HCT116 (cell line): ENCODE measurements around the gene CLPTM1L. TPM values are rescaled to one million over a fixed set of nuclear protein-coding genes. Genes with fewer than 3 reads are reported as not detected.

Experiments
- ATAC-seq: fragments of 200-7000 bp; cut with Tn5 transposase; 2 replicates; pipeline ENCODE4 v1.9.1; 2020; ENCODE audit warnings: mild to moderate bottlenecking, moderate library complexity
- BruUV-seq: library from RNA; stranded (reverse); fragments of 400-500 nt; replicated peaks from 2 replicates; lab custom pipeline; 2021; lab: Mats Ljungman, UMichigan
- CTCF ChIA-PET: fragments of 300-600 bp; sonication (Branson Sonifier 250); formaldehyde crosslinking; loops from one replicate; lab custom pipeline; 2021; ENCODE audit warnings: antibody characterized with exemption; lab: Charles Lee
- POLR2A ChIA-PET: fragments of 300-600, 350-600 bp; sonication (Branson Sonifier 250); formaldehyde crosslinking; loops from one replicate; lab custom pipeline; 2021; ENCODE audit warnings: antibody characterized with exemption; lab: Charles Lee
- RAD21 ChIA-PET, 2 experiments: fragments of 300-600 bp; sonication (Branson Sonifier 250); formaldehyde crosslinking; loops; one replicate each; lab custom pipeline; 2023; ENCODE audit warnings: low total read pairs in 2 of 2; ENCODE audit not compliant: uncharacterized antibody in 2 of 2, unreplicated experiment in 2 of 2, low non-redundant PET in 1 of 2; lab: Charles Lee
- DNase-seq: peaks from one replicate; pipeline ENCODE4 v3.0.0-alpha.2; 2010; ENCODE audit warnings: low read depth, low spot score
- H2AFZ ChIP-seq: fragments of 200-600 bp; shearing (Covaris generic), sonication (generic); 2 replicates; pipeline ENCODE4 v1.6.1; 2017; ENCODE audit warnings: low read depth, mixed run types, mixed read lengths, antibody characterized with exemption, low read length; ENCODE audit not compliant: poor library complexity, severe bottlenecking
- H3K27ac ChIP-seq: 2 replicates; pipeline ENCODE4 v1.5.1; 2012; ENCODE audit warnings: low read depth, low read length
- H3K27me3 ChIP-seq: fragments of 200-600 bp; sonication (generic); 2 replicates; pipeline ENCODE4 v1.6.1; 2016; ENCODE audit warnings: mixed run types, low read length, mixed read lengths; ENCODE audit not compliant: insufficient read depth
- H3K36me3 ChIP-seq, 2 experiments: fragments of 200-500 bp in 1 of 2; fragments of 200-600 bp in 1 of 2; sonication (Bioruptor generic) in 1 of 2; sonication (generic) in 1 of 2; 2 replicates each; pipeline versions ENCODE4 v1.5.1 to v1.6.1; 2014 to 2016; ENCODE audit warnings: low read length in 2 of 2, inconsistent platforms in 1 of 2, mixed read lengths in 1 of 2, mixed run types in 1 of 2; ENCODE audit not compliant: insufficient read depth in 2 of 2, control insufficient read depth in 1 of 2
- H3K4me1 ChIP-seq, 2 experiments: fragments of 200-600 bp in 1 of 2; sonication (generic) in 1 of 2; 2 replicates each; pipeline versions ENCODE4 v1.5.1 to v1.6.1; 2012 to 2017; ENCODE audit warnings: low read length in 2 of 2, inconsistent platforms in 1 of 2, mild to moderate bottlenecking in 1 of 2, mixed read lengths in 1 of 2, mixed run types in 1 of 2, moderate library complexity in 1 of 2; ENCODE audit not compliant: insufficient read depth in 2 of 2, control insufficient read depth in 1 of 2
- H3K4me2 ChIP-seq: fragments of 200-600 bp; sonication (generic); 2 replicates; pipeline ENCODE4 v1.6.1; 2017; ENCODE audit warnings: mixed run types, low read length, mixed read lengths
- H3K4me3 ChIP-seq, 2 experiments: fragments of 200-600 bp in 1 of 2; sonication (generic) in 1 of 2; replicated peaks in 1 of 2; 2 replicates each; pipeline ENCODE4 v1.5.1; 2011 to 2016; ENCODE audit warnings: low read length in 2 of 2, control low read depth in 1 of 2, low read depth in 1 of 2, mild to moderate bottlenecking in 1 of 2, mixed read lengths in 1 of 2, mixed run types in 1 of 2
- H3K79me2 ChIP-seq: fragments of 200-600 bp; sonication (generic); 2 replicates; pipeline ENCODE4 v1.6.1; 2017; ENCODE audit warnings: mild to moderate bottlenecking, mixed run types, low read length, moderate library complexity, mixed read lengths; ENCODE audit not compliant: insufficient read depth
- H3K9ac ChIP-seq: fragments of 200-600 bp; sonication (generic); 2 replicates; pipeline ENCODE4 v1.6.1; 2016; ENCODE audit warnings: low read length, mixed read lengths
- H3K9me2 ChIP-seq: fragments of 200-600 bp; sonication (generic), shearing (Covaris generic); 2 replicates; pipeline ENCODE4 v1.6.1; 2017; ENCODE audit warnings: mixed run types, mild to moderate bottlenecking, moderate library complexity; ENCODE audit not compliant: insufficient read depth
- H3K9me3 ChIP-seq, 2 experiments: fragments of 200-500 bp in 1 of 2; fragments of 200-600 bp in 1 of 2; sonication (Bioruptor generic) in 1 of 2; sonication (generic) in 1 of 2; 2 replicates each; pipeline ENCODE4 v1.6.1; 2014 to 2017; ENCODE audit warnings: low read length in 2 of 2, mixed read lengths in 2 of 2, inconsistent platforms in 1 of 2, low read depth in 1 of 2, mild to moderate bottlenecking in 1 of 2, mixed run types in 1 of 2, moderate library complexity in 1 of 2; ENCODE audit not compliant: control insufficient read depth in 1 of 2, insufficient read depth in 1 of 2
- H4K20me1 ChIP-seq: fragments of 200-600 bp; sonication (generic), shearing (Covaris generic); 2 replicates; pipeline ENCODE4 v1.6.1; 2017; ENCODE audit warnings: mixed run types, mild to moderate bottlenecking, moderate library complexity; ENCODE audit not compliant: insufficient read depth
- CBX3 ChIP-seq: IDR thresholded peaks from 2 replicates; pipeline ENCODE4 v1.6.1; 2012; ENCODE audit warnings: low read depth
- EGR1 ChIP-seq: IDR thresholded peaks from 2 replicates; pipeline ENCODE4 v1.6.1; 2012; ENCODE audit warnings: low read depth
- ELF1 ChIP-seq: IDR thresholded peaks from 2 replicates; pipeline ENCODE4 v1.6.1; 2012; ENCODE audit warnings: low read depth, borderline replicate concordance
- EZH2phosphoT487 ChIP-seq: fragments of 200-600 bp; IDR thresholded peaks from 2 replicates; pipeline ENCODE4 v1.6.1; 2018; ENCODE audit warnings: antibody characterized with exemption, borderline replicate concordance
- JUND ChIP-seq: IDR thresholded peaks from 2 replicates; pipeline ENCODE4 v1.6.1; 2012
- POLR2A ChIP-seq: IDR thresholded peaks from 2 replicates; pipeline ENCODE4 v1.7.0; 2011; ENCODE audit warnings: borderline replicate concordance; ENCODE audit not compliant: insufficient read depth, insufficient read length; ENCODE audit errors: extremely low read depth
- POLR2AphosphoS5 ChIP-seq: IDR thresholded peaks from 2 replicates; pipeline ENCODE4 v1.6.1; 2011; ENCODE audit warnings: mild to moderate bottlenecking, low read depth, low read length, moderate library complexity
- ZFX ChIP-seq: fragments of 450-650 bp; IDR thresholded peaks from 2 replicates; pipeline ENCODE4 v1.6.1; 2017
- ZNF274 ChIP-seq: fragments of 200-500 bp; sonication (Bioruptor generic); IDR thresholded peaks from 2 replicates; pipeline ENCODE4 v1.6.1; 2014; ENCODE audit warnings: mild to moderate bottlenecking, low read depth, low read length, inconsistent platforms
- intact Hi-C: fragments of 100-400 bp; cut with micrococcal nuclease; formaldehyde crosslinking; loops from 2 replicates; pipeline ENCODE4 v1.10.0; 2022
- total RNA-seq: library from RNA; stranded (reverse); gene quantifications from one replicate; pipeline ENCODE4 v1.2.1, GENCODE V29; 2021; ENCODE audit not compliant: unreplicated experiment
- TF ChIP-seq, protein P1 (sequence below), 3 experiments: fragments of 200-600 bp in 1 of 3; sonication (generic) in 1 of 3; IDR thresholded peaks in 2 of 3; conservative IDR thresholded peaks in 1 of 3; 2 replicates each; pipeline ENCODE4 v1.5.1; 2012 to 2017; ENCODE audit warnings: low read depth in 2 of 3, low read length in 2 of 3, antibody characterized with exemption in 1 of 3, borderline replicate concordance in 1 of 3, control low read depth in 1 of 3, mild to moderate bottlenecking in 1 of 3, mixed read lengths in 1 of 3, mixed run types in 1 of 3, moderate library complexity in 1 of 3; ENCODE audit not compliant: insufficient read depth in 1 of 3
- TF ChIP-seq, protein P2 (sequence below): IDR thresholded peaks from 2 replicates; pipeline ENCODE4 v1.6.1; 2012; ENCODE audit warnings: low read depth

CLPTM1L gene
- total RNA-seq, 1 experiment from 2014 or later: 98.4 TPM

DNA sequence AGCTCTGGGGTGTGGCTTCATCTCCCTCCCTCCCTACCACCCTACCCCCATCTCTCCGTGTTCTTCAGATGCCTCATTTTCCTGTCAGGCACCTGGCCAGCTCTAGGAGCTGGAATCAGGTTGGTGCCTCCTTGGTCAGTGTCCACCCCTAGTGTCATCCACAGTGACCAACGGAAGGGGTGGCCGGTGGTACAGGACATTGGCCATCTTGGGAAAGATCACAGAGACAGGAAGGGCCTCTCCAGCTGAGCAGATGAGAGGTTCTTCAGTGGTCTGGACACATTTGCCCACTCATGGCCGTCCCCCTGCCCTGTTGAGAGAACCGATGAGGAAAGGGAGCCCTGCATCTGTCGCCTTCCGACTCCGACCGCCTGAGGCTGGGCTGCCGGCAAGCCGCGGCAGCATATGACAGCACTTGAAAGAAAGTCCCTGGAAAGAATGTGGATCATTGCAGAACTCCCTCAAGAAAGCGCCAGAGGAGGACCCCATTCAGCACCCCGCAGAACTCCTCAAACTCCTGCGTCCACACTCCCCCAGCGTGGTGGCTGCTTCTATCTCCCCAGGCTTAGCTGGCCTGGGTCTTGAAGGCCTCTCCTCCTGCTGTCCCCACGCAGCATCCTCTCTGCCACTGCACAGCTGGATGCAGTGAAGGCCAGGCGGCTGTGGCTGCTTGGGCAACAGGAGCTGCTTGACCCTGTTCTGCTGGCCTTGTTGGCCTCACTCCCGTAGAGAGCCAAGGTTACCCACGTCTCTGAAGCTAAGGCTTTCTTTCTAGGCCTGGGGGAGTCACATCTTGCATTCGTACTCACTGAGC, 1.9 kb upstream of the CLPTM1L start:
- H3K9me2 ChIP-seq: no peaks in the 10 kb centered on the region

More for the DNA sequence above, 1.9 kb upstream of the CLPTM1L start:
- Histone ChIP-seq H3K4me1 (peaks cover 13 to 22% of the 10 kb centered on the region in 2 experiments; a peak in 3 of 4 replicates), H3K4me2 (no peak overlapping the region), H4K20me1 (no peaks in the 10 kb centered on the region), H3K36me3 (peaks cover 7 to 12% of the 10 kb centered on the region in 2 experiments; a peak in 3 of 4 replicates), H3K9me3 (no peaks in the 10 kb centered on the region), H3K27me3 (peaks cover 4% of the 10 kb centered on the region; the same call in 1 of the 2 replicates), H3K4me3 (peak overlapping the region in 1 of 2 experiments; percentile 88; a peak in 1 of 4 replicates), H2AFZ (no peak overlapping the region), H3K79me2 (peaks cover 38% of the 10 kb centered on the region), H3K27ac (no peak overlapping the region), H3K9ac (no peak overlapping the region)
- no peak for TF ChIP-seq POLR2AphosphoS5
- no peak for TF ChIP-seq CBX3
- TF ChIP-seq JUND: no peak
- no peak for TF ChIP-seq ELF1
- TF ChIP-seq ZFX: no peak
- TF ChIP-seq EGR1: no peak
- TF ChIP-seq ZNF274: no peak
- TF ChIP-seq, protein P1, sequence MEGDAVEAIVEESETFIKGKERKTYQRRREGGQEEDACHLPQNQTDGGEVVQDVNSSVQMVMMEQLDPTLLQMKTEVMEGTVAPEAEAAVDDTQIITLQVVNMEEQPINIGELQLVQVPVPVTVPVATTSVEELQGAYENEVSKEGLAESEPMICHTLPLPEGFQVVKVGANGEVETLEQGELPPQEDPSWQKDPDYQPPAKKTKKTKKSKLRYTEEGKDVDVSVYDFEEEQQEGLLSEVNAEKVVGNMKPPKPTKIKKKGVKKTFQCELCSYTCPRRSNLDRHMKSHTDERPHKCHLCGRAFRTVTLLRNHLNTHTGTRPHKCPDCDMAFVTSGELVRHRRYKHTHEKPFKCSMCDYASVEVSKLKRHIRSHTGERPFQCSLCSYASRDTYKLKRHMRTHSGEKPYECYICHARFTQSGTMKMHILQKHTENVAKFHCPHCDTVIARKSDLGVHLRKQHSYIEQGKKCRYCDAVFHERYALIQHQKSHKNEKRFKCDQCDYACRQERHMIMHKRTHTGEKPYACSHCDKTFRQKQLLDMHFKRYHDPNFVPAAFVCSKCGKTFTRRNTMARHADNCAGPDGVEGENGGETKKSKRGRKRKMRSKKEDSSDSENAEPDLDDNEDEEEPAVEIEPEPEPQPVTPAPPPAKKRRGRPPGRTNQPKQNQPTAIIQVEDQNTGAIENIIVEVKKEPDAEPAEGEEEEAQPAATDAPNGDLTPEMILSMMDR (IDR thresholded peaks at IDR 0.05 in 2 of 3, conservative IDR thresholded peaks at IDR 0.05 in 1 of 3; ENCODE audit: borderline replicate concordance in 1 of 3, insufficient read depth in 1 of 3, low read depth in 2 of 3, low read length in 2 of 3): no peak
- no peak for TF ChIP-seq EZH2phosphoT487
- TF ChIP-seq POLR2A: no peak
- TF ChIP-seq, protein P2, sequence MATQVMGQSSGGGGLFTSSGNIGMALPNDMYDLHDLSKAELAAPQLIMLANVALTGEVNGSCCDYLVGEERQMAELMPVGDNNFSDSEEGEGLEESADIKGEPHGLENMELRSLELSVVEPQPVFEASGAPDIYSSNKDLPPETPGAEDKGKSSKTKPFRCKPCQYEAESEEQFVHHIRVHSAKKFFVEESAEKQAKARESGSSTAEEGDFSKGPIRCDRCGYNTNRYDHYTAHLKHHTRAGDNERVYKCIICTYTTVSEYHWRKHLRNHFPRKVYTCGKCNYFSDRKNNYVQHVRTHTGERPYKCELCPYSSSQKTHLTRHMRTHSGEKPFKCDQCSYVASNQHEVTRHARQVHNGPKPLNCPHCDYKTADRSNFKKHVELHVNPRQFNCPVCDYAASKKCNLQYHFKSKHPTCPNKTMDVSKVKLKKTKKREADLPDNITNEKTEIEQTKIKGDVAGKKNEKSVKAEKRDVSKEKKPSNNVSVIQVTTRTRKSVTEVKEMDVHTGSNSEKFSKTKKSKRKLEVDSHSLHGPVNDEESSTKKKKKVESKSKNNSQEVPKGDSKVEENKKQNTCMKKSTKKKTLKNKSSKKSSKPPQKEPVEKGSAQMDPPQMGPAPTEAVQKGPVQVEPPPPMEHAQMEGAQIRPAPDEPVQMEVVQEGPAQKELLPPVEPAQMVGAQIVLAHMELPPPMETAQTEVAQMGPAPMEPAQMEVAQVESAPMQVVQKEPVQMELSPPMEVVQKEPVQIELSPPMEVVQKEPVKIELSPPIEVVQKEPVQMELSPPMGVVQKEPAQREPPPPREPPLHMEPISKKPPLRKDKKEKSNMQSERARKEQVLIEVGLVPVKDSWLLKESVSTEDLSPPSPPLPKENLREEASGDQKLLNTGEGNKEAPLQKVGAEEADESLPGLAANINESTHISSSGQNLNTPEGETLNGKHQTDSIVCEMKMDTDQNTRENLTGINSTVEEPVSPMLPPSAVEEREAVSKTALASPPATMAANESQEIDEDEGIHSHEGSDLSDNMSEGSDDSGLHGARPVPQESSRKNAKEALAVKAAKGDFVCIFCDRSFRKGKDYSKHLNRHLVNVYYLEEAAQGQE: no peak
- POLR2A ChIA-PET: no interaction called here
- BruUV-seq: no TSS peak
- DNase-seq (no peak), ATAC-seq (no peak)
- CTCF ChIA-PET: no interaction called here
- RAD21 ChIA-PET: no interaction called here
- intact Hi-C loops: loop anchor here (10.0 kb wide), 1 partner anchor 248 kb away; no protein-coding TSS in a partner anchor
